K562 (cell line): ENCODE data around the gene CHST14. TPM values are rescaled to one million over a fixed set of nuclear protein-coding genes. Genes with fewer than 3 reads are reported as not detected.

Experiments
- ATAC-seq: fragments of 200-7000 bp; cut with Tn5 transposase; 3 replicates; pipeline ENCODE4 v1.9.1; 2020; ENCODE audit warnings: moderate library complexity
- BruUV-seq: library from RNA; stranded (reverse); fragments of 400-500 nt; replicated peaks from 2 replicates; lab custom pipeline; 2021; lab: Mats Ljungman, UMichigan
- CTCF ChIA-PET: fragments of 300-600 bp; formaldehyde crosslinking; extraction: SDS; loops from one replicate; lab custom pipeline; 2021; ENCODE audit warnings: low intra/inter-chr PET ratio; lab: Yijun Ruan, JAX
- POLR2A ChIA-PET: fragments of 300-600, 350-650 bp; sonication (Branson Sonifier 250); formaldehyde crosslinking; extraction: SDS; loops from one replicate; lab custom pipeline; 2021; ENCODE audit warnings: antibody characterized with exemption, inconsistent platforms; lab: Yijun Ruan, JAX
- DNase-seq, 4 experiments: peaks; one replicate each; pipeline versions ENCODE4 v3.0.0 to v3.0.0-alpha.2; 2011 to 2018; ENCODE audit warnings: low spot score in 3 of 4, mixed read lengths in 3 of 4; ENCODE audit errors: extremely low read depth in 1 of 4
- FAIRE-seq: peaks from 2 replicates; lab custom pipeline; 2011; peaks lifted over from hg19 to GRCh38; lab: Jason Lieb, UNC
- H2AFZ ChIP-seq: 2 replicates; pipeline ENCODE4 v1.6.0; 2011; ENCODE audit warnings: low read depth, low read length, control low read depth, inconsistent platforms
- H3K27ac ChIP-seq: fragments of 200-600 bp; 3 replicates; pipeline ENCODE4 v1.8.0; 2011; ENCODE audit warnings: low read depth, mild to moderate bottlenecking, control low read depth, inconsistent platforms, low read length, moderate library complexity, mixed read lengths; ENCODE audit errors: extremely low read depth
- H3K27me3 ChIP-seq, 2 experiments: fragments of 300-600 bp in 1 of 2; 2 replicates in 1 of 2; 3 replicates in 1 of 2; pipeline versions ENCODE4 v1.6.0 to v1.8.0; 2011; ENCODE audit warnings: inconsistent platforms in 2 of 2, low read length in 2 of 2, mild to moderate bottlenecking in 1 of 2, mixed read lengths in 1 of 2, moderate library complexity in 1 of 2; ENCODE audit not compliant: control insufficient read depth in 2 of 2, insufficient read depth in 2 of 2
- H3K36me3 ChIP-seq: fragments of 300-600 bp; 3 replicates; pipeline ENCODE4 v1.8.0; 2011; ENCODE audit warnings: mild to moderate bottlenecking, low read length, inconsistent platforms; ENCODE audit not compliant: control insufficient read depth, insufficient read depth
- H3K4me1 ChIP-seq, 2 experiments: fragments of 200-600 bp in 1 of 2; replicated peaks in 1 of 2; 2 replicates in 1 of 2; 3 replicates in 1 of 2; pipeline versions ENCODE4 v1.5.1 to v1.8.0; 2011; ENCODE audit warnings: inconsistent platforms in 2 of 2, low read length in 2 of 2, mild to moderate bottlenecking in 1 of 2, mixed read lengths in 1 of 2, moderate library complexity in 1 of 2; ENCODE audit not compliant: control insufficient read depth in 2 of 2, insufficient read depth in 2 of 2
- H3K4me2 ChIP-seq: 2 replicates; pipeline ENCODE4 v1.6.1; 2011; ENCODE audit warnings: low read length, control low read depth, inconsistent platforms, mixed read lengths; ENCODE audit not compliant: insufficient read depth
- H3K4me3 ChIP-seq: fragments of 200-600 bp; sonication (generic), shearing (Covaris generic); 2 replicates; pipeline ENCODE4 v1.5.1; 2016; ENCODE audit warnings: control low read depth, inconsistent platforms
- H3K79me2 ChIP-seq: fragments of 200-600 bp; 3 replicates; pipeline ENCODE4 v1.8.0; 2011; ENCODE audit warnings: low read length, inconsistent platforms; ENCODE audit not compliant: control insufficient read depth, insufficient read depth
- H3K9ac ChIP-seq, 2 experiments: 2 replicates each; pipeline versions ENCODE4 v1.6.0 to v1.6.1; 2011; ENCODE audit warnings: low read depth in 2 of 2, low read length in 2 of 2, control low read depth in 1 of 2, inconsistent platforms in 1 of 2, mild to moderate bottlenecking in 1 of 2, mixed read lengths in 1 of 2; ENCODE audit not compliant: insufficient read depth in 1 of 2
- H3K9me1 ChIP-seq: one replicate; pipeline ENCODE4 v1.6.0; 2011; ENCODE audit warnings: inconsistent platforms, mild to moderate bottlenecking, low read length, moderate library complexity; ENCODE audit not compliant: control insufficient read depth, insufficient read depth
- H3K9me3 ChIP-seq: replicated peaks from 2 replicates; pipeline ENCODE4 v1.5.1; 2011; ENCODE audit warnings: low read depth, low read length, inconsistent platforms; ENCODE audit not compliant: control insufficient read depth, insufficient read depth
- H4K20me1 ChIP-seq: replicated peaks from 2 replicates; pipeline ENCODE4 v1.6.1; 2011; ENCODE audit warnings: low read length, inconsistent platforms, mixed read lengths; ENCODE audit not compliant: control insufficient read depth, insufficient read depth
- WGBS: fragments of 100-300 bp; shearing (Covaris generic); methylation state at CpG from one replicate; pipeline ENCODE4 v1.1.6; 2016; ENCODE audit warnings: low coverage, mixed read lengths; ENCODE audit not compliant: insufficient coverage; ENCODE audit errors: missing lambda C conversion rate; 5-methylcytosine and 5-hydroxymethylcytosine counted together
- in situ Hi-C: fragments of 300-500 bp; cut with MboI; formaldehyde crosslinking; loops from 4 replicates; pipeline ENCODE4 v1.15.0; 2018; ENCODE audit warnings: inconsistent platforms, mixed read lengths
- intact Hi-C: fragments of 100-400 bp; cut with micrococcal nuclease; formaldehyde crosslinking; loops from 2 replicates; pipeline ENCODE4 v1.14.2; 2022
- polyA plus RNA-seq, 8 experiments: library from polyadenylated mRNA; depleted of rRNA in 4 of 8; stranded (reverse) in 5 of 8; unstranded in 3 of 8; fragments of >200 nt; fragmentation: Nextera tagmentation in 2 of 8; fragmentation: Illumina TruSeq in 1 of 8; extraction: Ambion mirVana in 2 of 8; extraction: Trizol in 1 of 8; gene quantifications; 2 replicates each; pipeline versions ENCODE4 v1.2.1 to v1.2.3, GENCODE V29; 2011 to 2014; ENCODE audit warnings: inconsistent platforms in 1 of 8, missing spikeins in 1 of 8
- total RNA-seq, 7 experiments: library from RNA; depleted of rRNA in 6 of 7; stranded (reverse); fragments of >200 nt in 6 of 7; fragmentation: Illumina TruSeq in 2 of 7; extraction: Trizol in 2 of 7; gene quantifications; 2 replicates each; pipeline versions ENCODE4 v1.2.1 to v1.2.3, GENCODE V29; 2011 to 2021; ENCODE audit warnings: low replicate concordance in 1 of 7
- TF ChIP-seq, protein P1 (sequence below): fragments of 450-650 bp; IDR thresholded peaks from 2 replicates; pipeline ENCODE4 v1.6.1; 2016; ENCODE audit warnings: low read depth
- TF ChIP-seq, protein P2 (sequence below): fragments of 450-650 bp; IDR thresholded peaks from 2 replicates; pipeline ENCODE4 v1.6.1; 2018; ENCODE audit not compliant: partially characterized antibody

The CHST14 gene
- total and polyA plus RNA-seq, 9 of the 15 experiments (the other 6 are each of a cell fraction or from before 2014, with no cell fraction given), result 1.6 to 12.1 (median 4.5) TPM

DNA sequence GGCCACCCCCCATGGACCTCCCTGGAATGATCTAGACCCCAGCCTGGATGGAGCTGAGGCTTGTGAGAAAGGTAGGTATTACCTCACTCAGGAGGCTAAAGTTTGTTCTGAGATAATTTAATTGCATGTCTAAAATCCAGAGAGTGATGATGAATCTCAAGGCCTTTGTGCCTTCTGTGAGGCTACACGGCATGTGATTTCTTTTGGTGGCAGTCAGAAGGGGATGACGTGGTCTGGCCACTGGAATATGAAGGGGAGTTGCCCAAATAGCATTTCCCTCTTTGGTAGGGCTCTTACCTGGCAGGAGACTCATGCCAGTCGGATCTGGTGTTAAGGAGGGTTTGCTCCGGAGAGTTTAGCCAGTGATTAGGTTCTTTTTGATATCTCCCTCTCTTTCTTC is 27.5 kb upstream of the CHST14 start:
- Histone ChIP-seq H3K36me3 (peaks cover 30% of the 10 kb centered on the region; the same call in 2 of the 3 replicates), H4K20me1 (peaks cover 33% of the 10 kb centered on the region), H3K4me3 (no peak overlapping the region), H3K79me2 (peaks cover 89% of the 10 kb centered on the region), H3K9me3 (no peaks in the 10 kb centered on the region), H3K27ac (no peak overlapping the region), H2AFZ (no peak overlapping the region), H3K9me1 (peaks cover 4% of the 10 kb centered on the region), H3K4me1 (peaks cover 32 to 47% of the 10 kb centered on the region in 2 experiments), H3K4me2 (peak overlapping the region; percentile 52), H3K9ac (peak overlapping the region; percentile 30 to 64; a peak in 2 of 4 replicates), H3K27me3 (no peaks in the 10 kb centered on the region)
- in situ Hi-C loops, result no loop called here
- DNase-seq, result no peak
- TF ChIP-seq, protein P1, sequence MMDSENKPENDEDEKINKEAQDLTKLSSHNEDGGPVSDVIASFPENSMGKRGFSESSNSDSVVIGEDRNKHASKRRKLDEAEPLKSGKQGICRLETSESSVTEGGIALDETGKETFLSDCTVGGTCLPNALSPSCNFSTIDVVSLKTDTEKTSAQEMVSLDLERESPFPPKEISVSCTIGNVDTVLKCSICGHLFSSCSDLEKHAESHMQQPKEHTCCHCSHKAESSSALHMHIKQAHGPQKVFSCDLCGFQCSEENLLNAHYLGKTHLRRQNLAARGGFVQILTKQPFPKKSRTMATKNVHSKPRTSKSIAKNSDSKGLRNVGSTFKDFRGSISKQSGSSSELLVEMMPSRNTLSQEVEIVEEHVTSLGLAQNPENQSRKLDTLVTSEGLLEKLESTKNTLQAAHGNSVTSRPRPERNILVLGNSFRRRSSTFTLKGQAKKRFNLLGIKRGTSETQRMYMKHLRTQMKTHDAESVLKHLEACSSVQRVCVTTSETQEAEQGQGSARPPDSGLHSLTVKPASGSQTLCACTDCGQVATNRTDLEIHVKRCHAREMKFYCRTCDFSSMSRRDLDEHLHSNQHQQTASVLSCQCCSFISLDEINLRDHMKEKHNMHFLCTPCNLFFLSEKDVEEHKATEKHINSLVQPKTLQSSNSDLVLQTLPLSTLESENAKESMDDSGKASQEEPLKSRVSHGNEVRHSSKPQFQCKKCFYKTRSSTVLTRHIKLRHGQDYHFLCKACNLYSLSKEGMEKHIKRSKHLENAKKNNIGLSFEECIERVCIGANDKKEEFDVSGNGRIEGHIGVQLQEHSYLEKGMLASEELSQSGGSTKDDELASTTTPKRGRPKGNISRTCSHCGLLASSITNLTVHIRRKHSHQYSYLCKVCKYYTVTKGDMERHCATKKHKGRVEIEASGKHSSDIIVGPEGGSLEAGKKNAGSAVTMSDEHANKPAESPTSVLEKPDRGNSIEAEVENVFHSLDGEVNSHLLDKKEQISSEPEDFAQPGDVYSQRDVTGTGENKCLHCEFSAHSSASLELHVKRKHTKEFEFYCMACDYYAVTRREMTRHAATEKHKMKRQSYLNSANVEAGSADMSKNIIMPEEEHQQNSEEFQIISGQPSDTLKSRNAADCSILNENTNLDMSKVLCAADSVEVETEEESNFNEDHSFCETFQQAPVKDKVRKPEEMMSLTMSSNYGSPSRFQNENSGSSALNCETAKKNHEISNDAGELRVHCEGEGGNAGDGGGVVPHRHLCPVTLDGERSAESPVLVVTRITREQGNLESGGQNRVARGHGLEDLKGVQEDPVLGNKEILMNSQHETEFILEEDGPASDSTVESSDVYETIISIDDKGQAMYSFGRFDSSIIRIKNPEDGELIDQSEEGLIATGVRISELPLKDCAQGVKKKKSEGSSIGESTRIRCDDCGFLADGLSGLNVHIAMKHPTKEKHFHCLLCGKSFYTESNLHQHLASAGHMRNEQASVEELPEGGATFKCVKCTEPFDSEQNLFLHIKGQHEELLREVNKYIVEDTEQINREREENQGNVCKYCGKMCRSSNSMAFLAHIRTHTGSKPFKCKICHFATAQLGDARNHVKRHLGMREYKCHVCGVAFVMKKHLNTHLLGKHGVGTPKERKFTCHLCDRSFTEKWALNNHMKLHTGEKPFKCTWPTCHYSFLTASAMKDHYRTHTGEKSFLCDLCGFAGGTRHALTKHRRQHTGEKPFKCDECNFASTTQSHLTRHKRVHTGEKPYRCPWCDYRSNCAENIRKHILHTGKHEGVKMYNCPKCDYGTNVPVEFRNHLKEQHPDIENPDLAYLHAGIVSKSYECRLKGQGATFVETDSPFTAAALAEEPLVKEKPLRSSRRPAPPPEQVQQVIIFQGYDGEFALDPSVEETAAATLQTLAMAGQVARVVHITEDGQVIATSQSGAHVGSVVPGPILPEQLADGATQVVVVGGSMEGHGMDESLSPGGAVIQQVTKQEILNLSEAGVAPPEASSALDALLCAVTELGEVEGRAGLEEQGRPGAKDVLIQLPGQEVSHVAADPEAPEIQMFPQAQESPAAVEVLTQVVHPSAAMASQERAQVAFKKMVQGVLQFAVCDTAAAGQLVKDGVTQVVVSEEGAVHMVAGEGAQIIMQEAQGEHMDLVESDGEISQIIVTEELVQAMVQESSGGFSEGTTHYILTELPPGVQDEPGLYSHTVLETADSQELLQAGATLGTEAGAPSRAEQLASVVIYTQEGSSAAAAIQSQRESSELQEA, result no peak
- TF ChIP-seq, protein P2, sequence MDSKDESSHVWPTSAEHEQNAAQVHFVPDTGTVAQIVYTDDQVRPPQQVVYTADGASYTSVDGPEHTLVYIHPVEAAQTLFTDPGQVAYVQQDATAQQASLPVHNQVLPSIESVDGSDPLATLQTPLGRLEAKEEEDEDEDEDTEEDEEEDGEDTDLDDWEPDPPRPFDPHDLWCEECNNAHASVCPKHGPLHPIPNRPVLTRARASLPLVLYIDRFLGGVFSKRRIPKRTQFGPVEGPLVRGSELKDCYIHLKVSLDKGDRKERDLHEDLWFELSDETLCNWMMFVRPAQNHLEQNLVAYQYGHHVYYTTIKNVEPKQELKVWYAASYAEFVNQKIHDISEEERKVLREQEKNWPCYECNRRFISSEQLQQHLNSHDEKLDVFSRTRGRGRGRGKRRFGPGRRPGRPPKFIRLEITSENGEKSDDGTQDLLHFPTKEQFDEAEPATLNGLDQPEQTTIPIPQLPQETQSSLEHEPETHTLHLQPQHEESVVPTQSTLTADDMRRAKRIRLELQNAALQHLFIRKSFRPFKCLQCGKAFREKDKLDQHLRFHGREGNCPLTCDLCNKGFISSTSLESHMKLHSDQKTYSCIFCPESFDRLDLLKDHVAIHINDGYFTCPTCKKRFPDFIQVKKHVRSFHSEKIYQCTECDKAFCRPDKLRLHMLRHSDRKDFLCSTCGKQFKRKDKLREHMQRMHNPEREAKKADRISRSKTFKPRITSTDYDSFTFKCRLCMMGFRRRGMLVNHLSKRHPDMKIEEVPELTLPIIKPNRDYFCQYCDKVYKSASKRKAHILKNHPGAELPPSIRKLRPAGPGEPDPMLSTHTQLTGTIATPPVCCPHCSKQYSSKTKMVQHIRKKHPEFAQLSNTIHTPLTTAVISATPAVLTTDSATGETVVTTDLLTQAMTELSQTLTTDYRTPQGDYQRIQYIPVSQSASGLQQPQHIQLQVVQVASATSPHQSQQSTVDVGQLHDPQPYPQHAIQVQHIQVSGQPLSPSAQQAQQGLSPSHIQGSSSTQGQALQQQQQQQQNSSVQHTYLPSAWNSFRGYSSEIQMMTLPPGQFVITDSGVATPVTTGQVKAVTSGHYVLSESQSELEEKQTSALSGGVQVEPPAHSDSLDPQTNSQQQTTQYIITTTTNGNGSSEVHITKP, result peak; percentile 24
- no peak for FAIRE-seq
- 50% methylated on average over 4 of the region's 4 CpGs for WGBS
- ATAC-seq, result no peak
- no TSS peak for BruUV-seq
- ChIA-PET CTCF (interaction anchor here (0.6 kb wide), 1 partner anchor 109 kb away, joined by 3 read pairs; no protein-coding TSS in a partner anchor), POLR2A (interaction anchor here (0.5 to 8.4 kb wide), 7 partner anchors 10 to 313 kb away, joined by 3 to 89 read pairs (median 3); no protein-coding TSS in a partner anchor)
- intact Hi-C loops, result loop anchor here (5.0 kb wide), 1 partner anchor 64 kb away; no protein-coding TSS in a partner anchor
